DOHH2 (cell line): Measurements from ENCODE around the gene CAMK2N1.

Experiments used
- CTCF ChIP-seq: fragments of 200-600 bp; sonication (generic); IDR thresholded peaks from one replicate; pipeline ENCODE4 v1.5.1; 2014; ENCODE audit warnings: antibody characterized with exemption, mild to moderate bottlenecking, low read depth, low read length; ENCODE audit not compliant: poor library complexity, severe bottlenecking
- EZH2phosphoT487 ChIP-seq: fragments of 200-600 bp; sonication (generic); IDR thresholded peaks from 2 replicates; pipeline ENCODE4 v1.6.1; 2017; ENCODE audit warnings: borderline replicate concordance, mild to moderate bottlenecking, antibody characterized with exemption, low read length, moderate library complexity, mixed read lengths

GRCh38 chr1:20492751-20493150 lies 6.7 kb upstream of the CAMK2N1 start:
- no peak for TF ChIP-seq CTCF
- no peak for TF ChIP-seq EZH2phosphoT487
